IPS-15b (cell line): ENCODE data around the gene RCAN1.

ENCODE experiments used
- H3K27me3 ChIP-seq: one replicate; pipeline ENCODE4 v1.6.1; 2013; ENCODE audit warnings: low read length; ENCODE audit not compliant: control insufficient read depth, insufficient read depth
- H3K36me3 ChIP-seq: one replicate; pipeline ENCODE4 v1.6.1; 2013; ENCODE audit warnings: low read length; ENCODE audit not compliant: control insufficient read depth, insufficient read depth
- H3K4me1 ChIP-seq: one replicate; pipeline ENCODE4 v1.6.1; 2013; ENCODE audit warnings: mild to moderate bottlenecking, low read length; ENCODE audit not compliant: control insufficient read depth, insufficient read depth
- H3K4me3 ChIP-seq: one replicate; pipeline ENCODE4 v1.5.1; 2013; ENCODE audit warnings: low read depth, low read length
- H3K9ac ChIP-seq: one replicate; pipeline ENCODE4 v1.6.1; 2013; ENCODE audit warnings: low read depth, mild to moderate bottlenecking, low read length
- H3K9me3 ChIP-seq: one replicate; pipeline ENCODE4 v1.6.1; 2013; ENCODE audit warnings: mild to moderate bottlenecking, low read length; ENCODE audit not compliant: control insufficient read depth, insufficient read depth

The RCAN1 gene

GRCh38 chr21:34639882-34640788 lies 25.2 kb upstream of the RCAN1 start:
- H3K27me3 ChIP-seq, result peaks cover 2% of the 10 kb centered on the region
- no peaks in the 10 kb centered on the region for H3K4me1 ChIP-seq
- no peak overlapping the region for H3K4me3 ChIP-seq
- no peaks in the 10 kb centered on the region for H3K36me3 ChIP-seq
- H3K9ac ChIP-seq, result no peak overlapping the region
- no peaks in the 10 kb centered on the region for H3K9me3 ChIP-seq

- Histone ChIP-seq H3K9ac (no peak overlapping the region), H3K4me3 (no peak overlapping the region), H3K27me3 (peaks cover 2% of the 10 kb centered on the region), H3K36me3 (no peaks in the 10 kb centered on the region), H3K9me3 (no peaks in the 10 kb centered on the region), H3K4me1 (no peaks in the 10 kb centered on the region)
These were observed 24.3 kb upstream of the RCAN1 start for GRCh38 chr21:34639250-34639649.

GRCh38 chr21:34636961-34637360 lies 22.0 kb upstream of the RCAN1 start:
- no peak overlapping the region for H3K4me3 ChIP-seq
- no peaks in the 10 kb centered on the region for H3K36me3 ChIP-seq
- no peaks in the 10 kb centered on the region for H3K4me1 ChIP-seq
- no peak overlapping the region for H3K9ac ChIP-seq
- H3K9me3 ChIP-seq, result no peaks in the 10 kb centered on the region
- peaks cover 2% of the 10 kb centered on the region for H3K27me3 ChIP-seq

- Histone ChIP-seq H3K4me1 (no peaks in the 10 kb centered on the region), H3K36me3 (no peaks in the 10 kb centered on the region), H3K9me3 (no peaks in the 10 kb centered on the region)
These were observed 20.4 kb upstream of the RCAN1 start for GRCh38 chr21:34635307-34635706.

GRCh38 chr21:34632498-34632897 lies 17.6 kb upstream of the RCAN1 start:
- Histone ChIP-seq H3K36me3 (no peaks in the 10 kb centered on the region), H3K4me3 (no peak overlapping the region), H3K9ac (no peak overlapping the region), H3K4me1 (no peaks in the 10 kb centered on the region), H3K9me3 (no peaks in the 10 kb centered on the region), H3K27me3 (peaks cover 2% of the 10 kb centered on the region)

More at GRCh38 chr21:34635307-34635706, 20.4 kb upstream of the RCAN1 start:
- peaks cover 2% of the 10 kb centered on the region for H3K27me3 ChIP-seq
- H3K4me3 ChIP-seq, result no peak overlapping the region
- no peak overlapping the region for H3K9ac ChIP-seq

GRCh38 chr21:34630536-34631143 lies 15.7 kb upstream of the RCAN1 start:
- no peaks in the 10 kb centered on the region for H3K4me1 ChIP-seq
- H3K9me3 ChIP-seq, result no peaks in the 10 kb centered on the region
- no peak overlapping the region for H3K9ac ChIP-seq
- no peak overlapping the region for H3K4me3 ChIP-seq
- no peaks in the 10 kb centered on the region for H3K27me3 ChIP-seq
- no peaks in the 10 kb centered on the region for H3K36me3 ChIP-seq

GRCh38 chr21:34626131-34626530 lies 11.2 kb upstream of the RCAN1 start:
- no peaks in the 10 kb centered on the region for H3K4me1 ChIP-seq
- H3K36me3 ChIP-seq, result no peaks in the 10 kb centered on the region
- H3K27me3 ChIP-seq, result no peaks in the 10 kb centered on the region
- H3K9me3 ChIP-seq, result no peaks in the 10 kb centered on the region
- H3K9ac ChIP-seq, result no peak overlapping the region
- no peak overlapping the region for H3K4me3 ChIP-seq

GRCh38 chr21:34625030-34625593 lies 10.2 kb upstream of the RCAN1 start:
- no peak overlapping the region for H3K9ac ChIP-seq
- no peaks in the 10 kb centered on the region for H3K27me3 ChIP-seq
- no peaks in the 10 kb centered on the region for H3K4me1 ChIP-seq
- no peak overlapping the region for H3K4me3 ChIP-seq
- no peaks in the 10 kb centered on the region for H3K9me3 ChIP-seq
- no peaks in the 10 kb centered on the region for H3K36me3 ChIP-seq

GRCh38 chr21:34623516-34623915 lies 8.6 kb upstream of the RCAN1 start:
- Histone ChIP-seq H3K36me3 (no peaks in the 10 kb centered on the region), H3K9ac (no peak overlapping the region), H3K4me3 (no peak overlapping the region), H3K27me3 (no peaks in the 10 kb centered on the region), H3K4me1 (no peaks in the 10 kb centered on the region), H3K9me3 (no peaks in the 10 kb centered on the region)

- H3K4me1 ChIP-seq, result no peaks in the 10 kb centered on the region
- peaks cover 3% of the 10 kb centered on the region for H3K27me3 ChIP-seq
- no peaks in the 10 kb centered on the region for H3K9me3 ChIP-seq
- no peak overlapping the region for H3K4me3 ChIP-seq
- H3K9ac ChIP-seq, result no peak overlapping the region
- no peaks in the 10 kb centered on the region for H3K36me3 ChIP-seq
These were observed 6.8 kb upstream of the RCAN1 start for GRCh38 chr21:34621434-34622350.
